Inflammatory macrophage treated with lipopolysaccharide for 1 hour (primary cell): ENCODE data around the gene SLC2A8.

Experiments
- DNase-seq, 2 donors: peaks; one replicate each; pipeline ENCODE4 v3.0.0-alpha.2; 2020 to 2022

SLC2A8 gene

GRCh38 chr9:127384016-127384730 lies 12.8 kb upstream of the SLC2A8 start:
- DNase-seq = no peak

GRCh38 chr9:127384901-127385300 lies 12.1 kb upstream of the SLC2A8 start:
- no peak for DNase-seq

DNA sequence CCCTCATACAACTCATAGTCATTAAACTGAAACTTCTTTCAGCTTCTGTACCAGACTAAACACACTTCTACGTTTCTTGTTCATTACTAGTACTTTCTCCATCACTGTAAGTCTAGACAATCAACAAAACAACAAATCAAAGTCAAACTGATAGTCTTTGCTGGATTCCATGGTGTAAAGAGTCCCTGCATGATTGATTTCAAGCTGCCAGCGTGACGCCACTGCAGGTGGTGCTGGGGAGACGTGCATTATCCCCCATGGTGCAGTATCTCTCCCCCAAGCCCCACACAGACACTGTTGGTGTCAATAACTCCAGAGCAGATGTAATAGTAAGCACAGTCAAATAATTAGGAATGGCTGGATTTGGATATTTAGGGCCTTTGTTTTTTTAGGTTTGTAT lies 10.7 kb upstream of the SLC2A8 start:
- no peak for DNase-seq

DNA sequence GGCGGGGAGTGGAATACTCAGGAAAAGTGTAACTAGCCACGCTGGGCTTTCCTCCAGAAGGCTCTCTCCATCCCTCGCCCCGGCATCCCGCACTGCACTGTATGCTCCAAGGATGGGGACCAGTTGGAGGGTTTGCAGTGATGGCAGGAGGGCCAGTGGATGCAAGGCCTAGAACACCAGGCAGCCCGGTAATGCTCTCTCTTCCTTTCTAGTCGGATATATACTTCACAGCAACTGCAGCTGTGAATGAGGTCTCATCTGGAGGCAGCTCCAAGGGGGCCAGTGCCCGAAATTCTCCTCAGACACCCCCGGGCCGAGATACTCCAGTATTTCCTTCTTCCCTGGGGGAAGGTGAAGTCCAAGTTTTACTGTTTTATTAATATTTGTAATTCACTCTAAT lies 10.0 kb upstream of the SLC2A8 start:
- DNase-seq = no peak

GRCh38 chr9:127388037-127388855 lies 8.7 kb upstream of the SLC2A8 start:
- peak; percentile 55 to 81 for DNase-seq

DNA sequence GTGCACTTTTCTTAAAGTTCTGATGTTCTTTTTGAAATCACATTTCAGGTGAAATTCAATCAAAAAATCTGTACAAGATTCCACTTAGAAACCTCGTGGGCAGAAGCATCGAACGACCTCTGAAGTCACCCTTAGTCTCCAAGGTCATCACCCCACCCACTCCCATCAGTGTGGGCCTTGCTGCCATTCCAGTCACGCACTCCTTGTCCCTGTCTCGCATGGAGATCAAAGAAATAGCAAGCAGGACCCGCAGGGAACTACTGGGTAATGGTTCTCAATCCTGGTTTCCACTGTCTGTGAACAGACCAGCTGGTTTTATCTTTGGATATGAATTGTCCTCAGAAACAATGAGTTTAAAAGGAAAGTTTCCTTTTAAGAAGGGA lies 8.1 kb upstream of the SLC2A8 start:
- DNase-seq = no peak

DNA sequence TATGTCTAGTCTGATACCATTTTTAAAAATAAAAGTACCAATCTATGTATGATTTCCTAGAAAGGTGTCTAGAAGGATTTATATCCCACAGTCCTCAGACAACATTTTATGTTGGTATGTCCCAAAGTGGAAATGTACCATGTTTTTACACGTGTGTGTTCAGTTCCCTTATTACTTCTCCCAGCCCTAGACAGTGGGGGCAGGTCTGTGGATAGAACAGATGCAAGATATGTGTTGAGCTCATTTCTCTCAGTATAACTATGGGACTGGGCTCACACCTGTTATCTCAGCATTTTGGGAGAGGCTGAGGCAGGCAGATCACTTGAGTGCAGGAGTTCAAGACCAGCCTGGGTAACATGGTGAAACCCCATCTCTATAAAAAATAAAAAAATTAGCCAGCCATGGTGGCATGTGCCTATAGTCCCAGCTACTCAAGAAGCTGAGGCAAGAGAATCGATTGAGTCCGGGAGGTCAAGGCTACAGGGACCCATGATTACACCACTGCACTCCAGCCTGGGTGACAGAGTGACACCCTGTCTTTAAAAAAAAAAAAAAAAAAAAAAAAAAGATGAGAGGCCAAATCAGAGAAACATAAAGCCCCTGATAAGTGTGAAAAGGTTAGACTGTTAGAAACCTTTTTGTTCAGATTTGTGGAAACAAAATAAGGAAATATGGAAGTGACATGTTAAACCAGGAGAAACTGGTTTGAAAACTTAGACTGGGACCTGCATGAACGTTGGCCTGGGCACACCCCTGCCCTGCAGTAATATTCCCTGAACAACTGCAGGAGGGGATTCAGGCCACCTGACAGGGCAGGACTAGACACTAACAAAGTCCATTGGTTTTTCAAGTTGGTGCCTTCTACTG lies 7.4 kb upstream of the SLC2A8 start:
- no peak for DNase-seq

- DNase-seq = no peak
Measured at GRCh38 chr9:127390248-127390545, 6.8 kb upstream of the SLC2A8 start.

DNA sequence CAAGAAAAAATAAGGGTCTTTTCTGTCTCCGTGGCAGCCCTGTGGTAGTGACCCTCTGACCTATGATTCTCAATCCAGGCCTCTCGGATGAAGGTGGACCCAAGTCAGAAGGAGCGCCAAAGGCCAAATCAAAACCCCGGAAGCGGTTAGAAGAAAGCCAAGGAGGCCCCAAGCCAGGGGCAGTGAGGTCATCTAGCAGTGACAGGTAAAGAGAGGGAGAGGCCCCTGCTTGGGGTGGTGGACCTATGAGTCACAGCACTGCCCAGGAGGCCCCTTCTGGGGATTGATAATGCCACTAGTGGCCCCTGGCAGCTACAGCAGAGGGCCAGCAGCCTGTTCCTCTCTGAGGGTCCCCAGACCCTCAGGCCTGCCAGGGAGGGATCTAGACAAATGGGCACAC lies 6.4 kb upstream of the SLC2A8 start:
- no peak for DNase-seq

DNA sequence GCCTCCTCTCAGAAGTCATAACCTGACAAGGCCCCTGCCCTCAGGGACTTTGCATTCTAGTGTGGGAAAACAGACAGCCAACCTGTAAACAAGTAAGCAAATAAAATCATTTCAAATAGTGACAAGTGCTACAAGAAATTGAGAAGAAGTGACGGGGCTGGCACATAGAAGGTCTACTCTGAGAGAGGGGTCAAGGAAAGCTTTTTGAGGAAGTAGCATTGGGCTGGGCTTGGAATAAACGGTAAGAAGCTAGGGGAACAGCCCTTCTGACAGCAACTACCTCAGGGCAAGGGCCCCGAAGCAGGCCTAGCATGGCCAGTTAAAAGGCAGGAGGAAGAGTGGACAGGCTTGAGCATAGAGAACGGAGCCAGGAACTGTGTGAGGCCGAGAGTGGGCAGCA lies 4.8 kb upstream of the SLC2A8 start:
- DNase-seq = no peak

- no peak for DNase-seq
Measured at GRCh38 chr9:127392976-127393375, 4.0 kb upstream of the SLC2A8 start.

- DNase-seq = no peak
Measured at GRCh38 chr9:127393645-127394044, 3.3 kb upstream of the SLC2A8 start.

DNA sequence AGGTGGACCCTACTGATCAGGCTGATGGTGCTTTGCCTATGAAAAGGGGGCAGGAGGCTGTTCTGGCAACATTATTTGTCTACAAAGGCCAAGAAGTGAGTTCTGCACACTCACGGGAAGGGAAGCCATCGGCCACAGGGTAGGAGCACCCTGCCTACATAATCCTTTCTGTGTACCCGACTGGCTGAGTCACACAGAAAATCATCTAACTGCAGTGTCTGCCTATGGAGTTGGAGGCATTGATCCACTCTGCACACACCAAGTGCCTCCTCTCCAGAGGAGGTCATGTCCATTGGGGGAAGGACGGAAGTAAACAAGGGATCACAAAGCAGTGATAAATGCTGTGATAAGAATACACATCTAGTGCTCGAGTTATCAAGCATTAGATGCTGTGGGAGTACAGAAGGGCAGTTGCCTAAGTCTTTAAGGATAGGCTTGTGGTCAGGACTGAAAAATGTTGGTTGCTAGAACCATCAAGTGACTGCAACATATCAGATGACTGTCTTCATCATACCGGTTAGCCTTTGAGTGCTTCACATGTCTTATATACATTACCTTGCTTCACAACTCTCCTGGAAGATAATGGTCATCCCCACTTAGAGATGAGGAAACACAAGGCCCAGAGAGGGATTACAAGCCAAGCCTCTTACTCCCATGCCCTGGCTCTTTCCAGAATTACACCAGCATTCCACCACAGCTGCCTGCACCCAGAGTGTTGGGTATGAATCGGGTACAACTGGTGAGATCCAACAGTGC lies 1.3 kb upstream of the SLC2A8 start:
- peak in 1 of 2 donors; percentile 37 for DNase-seq

DNA sequence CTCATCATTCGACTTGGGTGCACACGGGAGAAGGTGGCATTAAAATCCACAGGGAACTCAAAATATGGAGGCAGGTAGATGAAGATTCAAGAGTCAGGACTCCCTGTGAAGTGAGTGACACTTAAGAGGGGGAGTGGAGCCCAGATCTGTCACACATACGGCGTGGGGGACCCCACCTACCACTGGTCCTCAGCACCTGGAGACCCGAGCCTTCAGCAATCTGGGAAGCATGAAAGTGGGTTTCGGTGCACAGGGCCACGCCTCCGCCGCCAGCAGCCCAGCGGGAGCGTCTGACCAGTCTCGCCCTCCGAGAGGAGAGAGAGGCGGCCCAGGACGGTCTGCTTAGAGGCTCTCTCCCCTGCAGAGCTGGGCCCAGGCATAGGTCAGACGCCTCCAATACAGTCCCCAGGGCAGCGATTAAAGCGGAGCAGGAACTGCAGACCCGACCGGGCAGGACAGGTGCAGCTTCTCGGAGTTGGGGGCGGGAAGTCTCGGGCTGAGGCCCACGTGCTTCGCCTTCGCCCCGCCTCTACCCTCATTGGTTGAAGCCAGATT lies 639 bp upstream of the SLC2A8 start:
- DNase-seq = no peak

DNA sequence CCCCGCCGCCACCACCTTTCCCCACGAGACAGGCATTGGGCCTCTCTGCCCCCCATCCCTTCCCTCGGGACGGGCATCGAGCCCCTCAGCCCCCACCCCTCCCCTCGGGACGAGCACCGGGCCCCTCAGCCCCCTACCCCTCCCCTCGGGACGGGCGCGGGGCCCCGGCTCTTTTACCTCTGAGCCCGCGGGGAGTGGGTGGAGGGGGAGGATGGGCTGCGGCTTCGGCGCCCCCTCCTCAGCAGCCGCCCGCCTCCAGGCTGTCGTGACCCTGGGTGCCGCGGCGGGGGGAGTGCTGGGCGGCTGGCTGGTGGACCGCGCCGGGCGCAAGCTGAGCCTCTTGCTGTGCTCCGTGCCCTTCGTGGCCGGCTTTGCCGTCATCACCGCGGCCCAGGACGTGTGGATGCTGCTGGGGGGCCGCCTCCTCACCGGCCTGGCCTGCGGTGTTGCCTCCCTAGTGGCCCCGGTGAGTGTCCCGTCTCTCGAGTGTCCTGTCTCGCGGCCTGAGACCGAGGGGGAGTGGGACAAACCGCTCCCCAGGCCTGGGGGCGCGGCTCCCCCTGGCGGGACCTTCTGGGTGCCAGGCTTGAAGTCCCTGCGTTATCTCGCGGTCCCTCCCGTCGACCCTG lies 791 bp downstream of the SLC2A8 start:
- DNase-seq = peak; percentile 10 to 15

GRCh38 chr9:127398275-127398647 lies 1.3 kb downstream of the SLC2A8 start:
- no peak for DNase-seq

DNA sequence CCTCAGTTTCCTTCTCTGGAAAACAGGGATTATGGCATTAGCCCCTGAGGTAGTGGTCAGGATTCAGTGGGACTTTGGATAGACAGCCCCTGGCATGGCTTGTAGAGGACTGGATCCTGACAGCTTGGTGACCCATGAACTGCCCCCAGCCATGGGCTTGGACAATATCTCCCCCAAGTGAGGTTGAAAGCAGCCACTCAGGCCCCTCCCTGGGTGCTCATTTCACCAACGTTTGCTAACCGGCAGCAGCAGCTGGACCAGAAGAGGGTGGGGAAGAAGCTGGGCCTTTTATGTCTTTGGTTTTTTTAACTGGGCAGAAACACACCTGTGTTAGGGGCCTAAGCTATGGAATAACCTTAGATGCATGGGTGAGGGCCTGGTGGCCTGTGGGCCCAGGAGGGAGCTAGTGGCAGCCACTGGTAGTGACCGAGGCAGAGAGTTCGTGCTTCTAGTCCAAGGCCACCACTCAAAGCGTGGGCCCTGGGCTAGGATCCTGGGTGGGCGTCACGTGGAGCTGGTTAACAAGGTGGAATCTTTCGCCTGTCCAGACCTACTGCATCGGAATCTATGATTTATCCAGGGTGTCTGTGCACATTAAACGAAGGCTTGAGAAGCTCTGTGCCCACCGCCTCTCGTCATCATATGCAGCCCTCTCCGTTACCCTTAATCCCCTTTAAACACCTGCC lies 1.9 kb downstream of the SLC2A8 start:
- no peak for DNase-seq

DNA sequence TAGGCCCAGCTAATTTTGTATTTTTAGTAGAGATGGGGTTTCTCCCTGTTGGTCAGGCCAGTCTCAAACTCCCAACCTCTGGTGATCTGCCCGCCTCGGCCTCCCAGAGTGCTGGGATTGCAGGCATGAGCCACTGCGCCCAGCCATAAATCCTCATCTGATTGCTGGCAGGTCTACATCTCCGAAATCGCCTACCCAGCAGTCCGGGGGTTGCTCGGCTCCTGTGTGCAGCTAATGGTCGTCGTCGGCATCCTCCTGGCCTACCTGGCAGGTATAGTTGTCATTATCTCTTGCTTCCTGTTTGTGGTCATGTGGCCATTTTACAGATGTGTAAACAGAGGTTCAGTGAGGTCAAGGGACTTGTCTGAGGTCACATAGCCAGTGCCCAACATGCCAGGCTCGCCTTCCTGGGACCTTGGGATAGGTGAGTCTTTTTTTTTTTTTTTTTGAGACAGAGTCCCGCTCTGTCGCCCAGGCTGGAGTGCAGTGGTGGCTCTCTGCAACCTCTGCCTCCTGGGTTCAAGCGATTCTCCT lies 2.8 kb downstream of the SLC2A8 start:
- no peak for DNase-seq

DNA sequence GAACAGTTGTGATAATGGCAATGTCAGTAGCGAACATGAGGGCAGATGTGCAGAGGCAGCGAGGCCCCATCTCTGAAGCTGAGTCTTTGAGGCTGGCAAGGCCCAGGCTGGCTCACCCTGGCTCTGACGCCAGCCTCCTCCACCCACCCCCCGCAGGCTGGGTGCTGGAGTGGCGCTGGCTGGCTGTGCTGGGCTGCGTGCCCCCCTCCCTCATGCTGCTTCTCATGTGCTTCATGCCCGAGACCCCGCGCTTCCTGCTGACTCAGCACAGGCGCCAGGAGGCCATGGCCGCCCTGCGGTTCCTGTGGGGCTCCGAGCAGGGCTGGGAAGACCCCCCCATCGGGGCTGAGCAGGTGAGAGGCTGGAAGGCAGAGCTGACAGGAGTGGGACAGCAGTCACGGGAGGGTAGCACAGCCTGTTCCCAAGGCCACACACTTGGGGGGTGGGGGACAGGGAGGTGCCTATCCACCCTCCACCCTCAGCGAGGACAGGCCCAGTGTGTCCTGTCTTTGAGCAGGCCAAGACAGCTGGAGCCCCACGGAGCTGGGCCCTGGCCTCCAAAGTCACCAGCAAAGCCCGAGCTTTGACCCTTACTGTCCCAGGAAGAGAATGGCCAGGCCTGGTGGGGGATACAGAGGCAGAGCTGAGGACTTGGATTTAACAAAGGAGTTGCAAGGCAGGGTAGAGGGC lies 5.6 kb downstream of the SLC2A8 start:
- no peak for DNase-seq

GRCh38 chr9:127403507-127404192 lies 6.7 kb downstream of the SLC2A8 start:
- DNase-seq = no peak
